AG09309 (cell line): ENCODE measurements around the gene HSF2.
"Not testable (repeated sequence)": the region's sequence is repeated elsewhere in the genome, so short reads cannot be mapped to it uniquely, and the experiment has no call there.

Source experiments
- DNase-seq: peaks from one replicate; pipeline ENCODE4 v3.0.0-alpha.2; 2010; ENCODE audit warnings: low read depth
- H3K4me3 ChIP-seq: 2 replicates; pipeline ENCODE4 v1.5.1; 2011; ENCODE audit warnings: mild to moderate bottlenecking, low read depth, low read length, moderate library complexity; ENCODE audit not compliant: control insufficient read depth
- TF ChIP-seq, protein P1 (sequence below): IDR thresholded peaks from 2 replicates; pipeline ENCODE4 v1.5.1; 2011; ENCODE audit warnings: mild to moderate bottlenecking, low read depth, low read length, inconsistent platforms; ENCODE audit not compliant: insufficient read depth, control insufficient read depth; ENCODE audit errors: missing control alignments

HSF2 gene

DNA sequence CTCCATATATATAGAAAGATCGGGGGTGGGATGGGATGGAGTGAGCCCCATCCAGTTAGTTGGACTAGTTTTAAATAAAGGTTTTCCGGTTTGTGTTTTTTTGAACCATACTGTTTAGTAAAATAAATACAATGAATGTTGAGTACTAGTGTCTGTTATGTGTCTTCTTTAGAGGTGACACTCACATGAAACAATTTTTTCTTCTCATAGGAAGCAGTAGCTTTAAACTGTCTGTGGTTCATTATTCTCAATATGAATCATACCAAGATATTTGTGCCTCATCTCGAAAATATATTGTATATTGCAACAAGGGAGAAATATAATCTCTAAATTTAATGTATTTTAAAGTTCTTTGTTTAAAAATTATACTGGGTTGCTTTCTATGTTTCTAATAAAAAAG lies 33.4 kb downstream of the HSF2 start:
- TF ChIP-seq, protein P1, sequence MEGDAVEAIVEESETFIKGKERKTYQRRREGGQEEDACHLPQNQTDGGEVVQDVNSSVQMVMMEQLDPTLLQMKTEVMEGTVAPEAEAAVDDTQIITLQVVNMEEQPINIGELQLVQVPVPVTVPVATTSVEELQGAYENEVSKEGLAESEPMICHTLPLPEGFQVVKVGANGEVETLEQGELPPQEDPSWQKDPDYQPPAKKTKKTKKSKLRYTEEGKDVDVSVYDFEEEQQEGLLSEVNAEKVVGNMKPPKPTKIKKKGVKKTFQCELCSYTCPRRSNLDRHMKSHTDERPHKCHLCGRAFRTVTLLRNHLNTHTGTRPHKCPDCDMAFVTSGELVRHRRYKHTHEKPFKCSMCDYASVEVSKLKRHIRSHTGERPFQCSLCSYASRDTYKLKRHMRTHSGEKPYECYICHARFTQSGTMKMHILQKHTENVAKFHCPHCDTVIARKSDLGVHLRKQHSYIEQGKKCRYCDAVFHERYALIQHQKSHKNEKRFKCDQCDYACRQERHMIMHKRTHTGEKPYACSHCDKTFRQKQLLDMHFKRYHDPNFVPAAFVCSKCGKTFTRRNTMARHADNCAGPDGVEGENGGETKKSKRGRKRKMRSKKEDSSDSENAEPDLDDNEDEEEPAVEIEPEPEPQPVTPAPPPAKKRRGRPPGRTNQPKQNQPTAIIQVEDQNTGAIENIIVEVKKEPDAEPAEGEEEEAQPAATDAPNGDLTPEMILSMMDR: no peak
- DNase-seq: no peak
- H3K4me3 ChIP-seq: no peak overlapping the region

DNA sequence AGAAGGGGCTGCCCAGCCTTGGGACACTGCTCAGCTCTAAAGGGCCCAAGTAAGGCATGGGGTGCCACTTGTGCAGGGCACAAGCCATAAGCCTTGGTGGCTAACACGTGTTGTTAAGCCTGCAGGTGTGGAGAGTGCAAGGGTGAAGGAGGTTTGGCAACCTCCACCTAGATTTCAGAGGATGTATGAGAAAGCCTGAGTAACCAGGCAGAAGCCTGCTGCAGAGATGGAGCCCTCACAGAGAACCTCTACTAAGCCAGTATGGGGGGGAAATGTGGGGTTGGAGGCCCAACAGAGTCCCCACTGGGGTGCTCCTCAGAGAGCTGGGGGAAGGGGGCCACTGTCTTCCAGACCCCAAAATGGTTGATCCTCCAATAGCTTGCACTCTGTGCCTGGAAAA lies 39.5 kb downstream of the HSF2 start:
- no peak for DNase-seq
- TF ChIP-seq, protein P1: no peak
- H3K4me3 ChIP-seq: no peak overlapping the region

DNA sequence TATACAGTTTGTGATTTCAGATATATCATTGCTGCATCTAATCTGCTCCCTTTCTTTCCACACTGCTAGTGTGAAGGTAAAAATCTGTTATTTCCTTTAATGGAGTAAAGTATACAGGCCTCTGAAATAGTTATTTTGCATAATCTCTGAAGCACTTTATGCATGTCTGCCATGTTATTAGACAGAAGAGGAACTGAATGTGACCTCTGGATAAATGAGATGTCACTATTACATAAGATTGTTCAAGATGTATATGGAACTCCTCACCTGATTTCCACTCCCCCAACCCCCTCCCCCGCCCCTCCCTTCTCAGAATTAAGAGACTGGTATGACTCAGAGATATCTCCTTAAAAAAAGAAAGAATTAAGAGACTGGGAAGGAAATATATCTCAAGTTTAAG lies 45.8 kb downstream of the HSF2 start:
- TF ChIP-seq, protein P1: no peak
- DNase-seq: no peak
- H3K4me3 ChIP-seq: no peak overlapping the region

DNA sequence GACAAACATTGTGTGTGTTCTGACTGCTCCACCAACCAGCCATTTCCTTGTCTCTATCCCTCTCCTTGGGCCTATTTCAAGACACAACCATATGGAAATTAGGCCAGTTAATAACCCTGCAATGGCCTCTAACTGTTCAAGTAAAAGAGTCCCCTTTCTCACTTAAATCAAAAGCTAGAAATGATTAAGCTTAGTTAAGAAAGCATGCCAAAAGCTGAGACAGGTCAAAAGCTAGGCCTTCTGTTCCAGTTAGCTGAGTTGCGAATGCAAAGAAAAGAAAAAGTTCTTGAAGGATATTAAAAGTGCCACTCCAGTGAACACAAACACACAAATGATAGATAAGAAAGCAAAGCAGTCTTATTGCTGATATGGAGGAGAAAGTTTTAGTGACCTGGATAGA lies 49.6 kb downstream of the HSF2 start:
- no peak overlapping the region for H3K4me3 ChIP-seq
- DNase-seq: no peak
- TF ChIP-seq, protein P1: no peak

DNA sequence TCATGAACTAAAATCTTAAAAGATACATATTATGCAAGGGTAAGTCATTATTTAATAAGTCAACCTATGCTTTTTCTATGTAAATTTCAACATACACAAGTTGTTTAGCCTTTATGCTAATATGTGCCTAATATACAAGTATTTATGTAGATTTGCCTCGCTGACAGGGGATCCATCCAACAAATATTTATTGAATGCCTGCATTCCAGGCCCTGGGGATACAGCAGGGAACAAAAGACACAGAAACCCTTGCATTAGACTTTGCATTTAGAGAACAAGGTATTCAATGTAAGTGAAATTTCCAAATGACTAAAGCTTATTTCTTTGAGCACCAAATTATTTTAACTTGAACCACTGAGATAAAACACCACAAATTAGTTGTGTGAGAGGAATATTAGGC lies 53.1 kb downstream of the HSF2 start:
- TF ChIP-seq, protein P1: no peak
- DNase-seq: no peak
- no peak overlapping the region for H3K4me3 ChIP-seq

DNA sequence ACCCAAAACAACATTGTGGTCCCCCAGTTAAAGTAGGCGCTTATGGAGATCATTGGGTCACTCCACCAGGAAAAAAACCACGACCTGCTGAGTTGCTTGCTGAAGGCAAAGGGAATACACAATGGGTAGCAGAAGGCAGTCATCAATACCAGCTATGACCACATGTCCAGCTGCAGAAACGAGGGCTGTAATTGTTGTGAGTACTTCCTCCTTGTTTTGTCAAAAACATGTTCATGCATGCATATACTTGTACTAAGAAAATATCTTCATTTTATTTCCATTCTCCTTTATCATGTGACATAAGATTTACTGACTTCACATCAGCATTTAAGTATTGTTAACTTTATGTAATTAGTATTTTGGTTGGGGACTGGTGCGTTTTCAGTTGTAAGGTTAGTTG lies 55.2 kb downstream of the HSF2 start:
- H3K4me3 ChIP-seq: no peak overlapping the region
- TF ChIP-seq, protein P1: no peak
- DNase-seq: no peak

DNA sequence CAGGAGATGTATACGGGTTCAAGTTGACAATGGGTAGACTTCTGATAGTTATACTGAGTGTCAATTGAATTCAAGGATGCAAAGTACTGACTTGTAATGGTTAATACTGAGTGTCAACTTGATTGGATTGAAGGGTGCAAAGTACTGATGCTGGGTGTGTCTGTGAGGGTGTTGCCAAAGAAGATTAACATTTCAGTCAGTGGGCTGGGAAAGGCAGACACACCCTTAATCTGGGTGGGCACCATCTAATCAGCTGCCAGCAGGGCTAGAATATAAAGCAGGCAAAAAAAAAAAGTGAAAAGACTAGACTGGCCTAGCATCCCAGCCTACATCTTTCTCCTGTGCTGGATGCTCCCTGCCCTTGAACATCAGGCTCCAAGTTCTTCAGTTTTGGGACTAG lies 55.7 kb downstream of the HSF2 start:
- DNase-seq, H3K4me3 ChIP-seq: not testable (repeated sequence)

DNA sequence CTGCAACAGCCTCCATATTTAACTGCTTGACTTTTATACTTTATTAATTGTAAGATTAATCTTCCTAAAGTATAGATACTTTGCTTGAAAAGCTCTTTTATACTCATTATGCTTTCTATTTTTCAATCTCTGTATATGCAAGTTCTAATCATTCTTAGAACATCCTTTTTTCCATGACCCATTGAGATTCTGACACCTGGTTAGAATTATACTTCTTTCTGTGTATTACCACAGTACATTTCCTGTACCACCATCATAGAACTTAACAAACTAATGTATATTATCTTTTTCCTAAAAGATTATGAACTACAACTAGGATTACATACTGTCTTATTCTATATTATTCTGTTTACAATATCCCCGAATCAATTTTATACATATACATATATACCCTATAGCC lies 58.6 kb downstream of the HSF2 start:
- H3K4me3 ChIP-seq: no peak overlapping the region
- TF ChIP-seq, protein P1: no peak
- DNase-seq: no peak
